Effector CD4-positive, alpha-beta T cell (primary cell): ENCODE data around the gene GRK4.
"Not testable (repeated sequence)": the region's sequence is repeated elsewhere in the genome, so short reads cannot be mapped to it uniquely, and the experiment has no call there.

Experiments
- DNase-seq: peaks from one replicate; pipeline ENCODE4 v3.0.0-alpha.2; 2020

Gene GRK4

GRCh38 chr4:2961811-2962441, 1.4 kb upstream of the GRK4 start:
- DNase-seq = no peak

GRCh38 chr4:2962614-2963174, 677 bp upstream of the GRK4 start:
- no peak for DNase-seq

- no peak for DNase-seq
Measured at GRCh38 chr4:2963966-2964471, 648 bp downstream of the GRK4 start.

GRCh38 chr4:2964706-2965258, 1.4 kb downstream of the GRK4 start:
- no peak for DNase-seq

DNA sequence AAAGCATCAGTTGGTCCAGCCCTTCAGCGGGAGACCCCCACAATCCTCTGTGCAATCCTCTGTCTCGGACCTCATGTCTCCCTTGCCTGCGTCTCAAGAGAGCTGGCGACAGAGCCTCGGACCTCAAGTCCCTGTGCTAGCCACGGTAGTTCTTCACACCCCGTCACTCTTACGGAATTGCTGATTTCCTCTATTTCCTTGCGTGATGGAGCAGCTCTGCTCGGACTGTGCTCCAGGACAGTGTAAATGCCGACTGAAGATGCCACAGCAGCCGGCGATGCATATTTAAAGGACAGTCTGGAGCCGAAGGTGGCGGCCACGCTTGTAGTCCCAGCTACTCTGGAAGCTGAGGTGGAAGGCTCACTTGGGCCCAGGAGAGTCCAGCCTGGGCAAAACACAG, 1.9 kb downstream of the GRK4 start:
- no peak for DNase-seq

GRCh38 chr4:2968381-2968780, 5.0 kb downstream of the GRK4 start:
- DNase-seq = no peak

GRCh38 chr4:2971275-2971674, 7.9 kb downstream of the GRK4 start:
- DNase-seq = no peak

DNA sequence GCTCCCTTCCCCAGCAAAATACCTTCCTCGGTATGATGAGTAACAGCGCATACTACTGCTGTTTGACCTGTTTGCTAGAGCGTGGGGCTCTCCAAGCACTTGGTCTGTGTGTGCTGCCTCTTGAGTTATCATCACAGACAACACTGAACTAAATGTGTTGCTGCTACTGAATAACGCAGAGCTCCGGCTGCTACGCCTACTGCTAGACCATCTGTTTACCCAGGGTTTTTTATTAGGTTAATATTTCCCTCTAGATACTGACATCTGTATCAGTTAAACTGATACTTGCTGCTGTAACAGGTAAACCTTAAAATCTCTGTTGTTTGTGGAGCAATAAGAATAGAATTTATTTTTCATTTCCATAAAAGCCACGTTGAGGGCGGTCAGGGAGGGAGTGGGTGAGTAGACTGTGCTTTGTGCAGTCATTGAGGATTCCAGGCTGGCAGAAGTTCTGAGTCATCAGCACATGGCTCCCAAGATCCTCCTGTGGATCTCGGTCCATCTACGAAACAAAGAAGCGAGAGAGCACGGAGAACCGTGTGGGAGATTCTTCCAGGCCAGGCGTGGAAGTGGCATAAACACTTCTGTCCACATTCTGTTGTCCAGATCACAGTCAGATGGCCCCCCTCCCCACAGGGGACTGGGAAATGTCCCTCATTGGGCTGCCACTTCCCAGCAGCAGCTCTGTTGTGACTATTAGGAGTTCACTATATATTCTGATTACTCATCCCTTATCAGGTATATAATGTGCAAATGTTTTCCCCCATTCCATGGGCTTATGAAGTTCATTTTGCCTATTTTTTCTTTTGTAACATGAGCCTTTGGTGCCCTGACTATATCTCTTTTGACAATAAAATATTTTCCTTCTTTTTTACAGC, 14.1 kb downstream of the GRK4 start:
- no peak for DNase-seq

- DNase-seq = no peak
Measured at GRCh38 chr4:2981256-2981819, 18.0 kb downstream of the GRK4 start.

DNA sequence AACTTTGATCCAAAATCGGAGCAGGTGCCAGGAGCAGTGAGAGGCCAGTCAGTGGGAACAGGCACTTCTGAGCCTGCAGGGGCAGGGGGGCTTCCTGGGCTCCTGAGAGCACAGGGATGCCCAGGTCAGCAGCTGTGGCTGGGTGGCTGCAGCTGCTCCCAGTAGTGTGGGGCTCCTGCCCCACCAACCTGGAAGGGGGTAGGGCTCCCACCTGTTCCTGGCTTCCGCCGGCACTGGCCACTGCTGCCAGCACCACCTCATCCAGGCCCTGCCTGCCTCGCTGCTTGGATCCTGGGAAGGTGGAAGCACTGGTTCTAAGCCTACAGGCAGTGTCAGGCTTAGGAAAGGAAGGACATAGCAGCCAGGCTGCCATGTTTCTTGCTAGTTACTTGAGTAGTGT, 18.6 kb downstream of the GRK4 start:
- DNase-seq = no peak

GRCh38 chr4:2983715-2984114, 20.3 kb downstream of the GRK4 start:
- DNase-seq = not testable (repeated sequence)

- no peak for DNase-seq
Measured at GRCh38 chr4:2991243-2991642, 27.9 kb downstream of the GRK4 start.

DNA sequence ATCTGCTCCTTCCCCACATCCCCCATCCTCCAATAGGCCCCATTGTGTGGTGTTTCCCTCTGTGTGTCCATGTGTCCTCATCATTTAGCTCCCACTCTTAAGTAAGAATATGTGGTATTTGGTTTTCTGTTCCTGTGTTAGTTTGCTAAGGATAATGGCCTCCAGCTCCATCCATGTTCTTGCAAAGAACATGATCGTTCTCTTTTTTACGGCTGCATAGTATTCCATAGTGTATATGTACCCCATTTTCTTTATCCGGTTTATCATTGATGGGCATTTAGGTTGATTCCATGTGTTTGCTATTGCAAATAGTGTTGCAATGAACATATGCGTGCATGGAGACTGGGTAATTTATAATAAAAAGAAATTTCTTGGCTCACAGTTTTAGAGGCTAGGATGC, 31.5 kb downstream of the GRK4 start:
- no peak for DNase-seq

- DNase-seq = no peak
Measured at GRCh38 chr4:2995546-2996265, 32.3 kb downstream of the GRK4 start.

DNA sequence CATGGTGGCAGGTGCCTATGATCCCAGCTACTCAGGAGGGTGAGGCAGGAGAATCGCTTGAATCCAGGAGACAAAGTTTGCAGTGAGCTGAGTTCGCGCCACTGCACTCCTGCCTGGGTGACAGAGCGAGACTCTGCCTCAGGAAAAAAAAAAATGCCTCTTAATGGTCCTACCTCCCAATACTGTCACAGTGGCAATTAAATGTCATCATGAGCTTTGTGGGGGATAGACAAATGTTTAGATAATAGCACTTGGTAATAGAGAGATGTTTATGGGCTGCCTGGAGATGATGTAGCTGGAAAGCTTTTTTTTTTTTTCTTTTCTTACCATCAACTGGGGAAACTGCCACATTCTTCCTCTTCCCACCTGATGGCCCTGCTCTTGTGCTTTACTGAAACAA, 33.0 kb downstream of the GRK4 start:
- no peak for DNase-seq

DNA sequence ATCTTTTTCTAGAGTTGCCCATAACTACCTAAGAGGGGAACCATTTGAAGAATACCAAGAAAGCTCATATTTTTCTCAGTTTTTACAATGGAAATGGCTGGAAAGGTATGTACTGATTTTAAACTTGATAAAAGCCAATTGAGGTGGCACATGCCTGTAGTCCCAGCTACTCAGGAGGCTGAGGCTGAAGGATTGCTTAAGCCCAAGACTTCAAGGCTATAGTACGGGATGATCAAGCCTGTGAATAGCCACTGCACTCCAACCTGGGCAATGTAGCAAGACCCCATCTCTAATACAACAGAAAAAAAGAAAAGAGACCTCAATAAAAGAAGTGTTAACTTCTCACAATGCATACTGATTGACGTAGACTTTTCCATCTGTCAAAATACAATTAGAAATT, 44.4 kb downstream of the GRK4 start:
- no peak for DNase-seq

GRCh38 chr4:3009422-3009821, 46.1 kb downstream of the GRK4 start:
- DNase-seq = no peak

DNA sequence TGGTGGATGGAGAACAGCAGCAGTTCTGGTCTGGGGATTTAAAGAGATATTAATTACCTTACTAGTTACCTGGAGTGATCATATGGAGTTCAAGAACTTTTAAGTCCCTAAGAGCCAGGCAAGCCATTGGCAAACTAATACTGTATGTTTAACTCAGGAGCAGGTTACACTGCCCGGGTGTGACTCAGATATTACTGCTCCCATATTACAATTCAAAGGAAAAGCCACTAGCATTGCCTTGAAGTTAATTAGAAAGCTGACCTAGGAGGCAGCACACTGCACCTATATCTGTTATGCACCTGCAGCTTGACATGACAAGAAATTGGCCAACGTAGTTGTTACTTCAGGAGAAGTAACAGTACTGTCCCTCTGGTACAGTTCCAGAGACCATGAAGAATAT, 47.2 kb downstream of the GRK4 start:
- DNase-seq = no peak

GRCh38 chr4:3010998-3011397, 47.6 kb downstream of the GRK4 start:
- DNase-seq = no peak

GRCh38 chr4:3011456-3012220, 48.3 kb downstream of the GRK4 start:
- DNase-seq = no peak

DNA sequence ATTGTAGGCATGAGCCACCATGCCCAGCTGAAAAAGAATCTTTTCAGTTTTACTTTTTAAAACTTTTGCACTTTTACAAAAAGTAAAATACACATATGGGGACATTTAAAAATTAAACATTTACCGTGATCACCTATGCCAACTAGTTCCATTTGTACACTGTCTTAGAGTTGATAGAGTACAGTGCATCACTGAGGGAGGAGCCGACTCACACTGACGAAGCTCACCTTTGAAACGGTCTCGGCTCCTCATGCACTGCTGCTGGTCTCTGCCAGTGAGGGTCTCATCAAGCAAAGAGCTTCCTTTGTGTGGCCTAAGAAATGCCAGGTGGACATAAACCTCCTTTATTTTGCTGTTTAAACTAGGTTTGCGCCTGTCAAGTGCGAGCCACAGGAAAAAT, 50.0 kb downstream of the GRK4 start:
- DNase-seq = no peak

GRCh38 chr4:3013839-3014350, 50.5 kb downstream of the GRK4 start:
- no peak for DNase-seq
